Middle frontal gyrus (tissue), 1 donor: ENCODE data around the gene KIAA1755.

Experiments used
- DNase-seq: peaks from one replicate; pipeline ENCODE4 v3.0.0-alpha.2; 2015; ENCODE audit warnings: low spot score; ENCODE audit errors: extremely low spot score

The KIAA1755 gene

GRCh38 chr20:38190166-38190565 lies 70.4 kb downstream of the KIAA1755 start:
- no peak for DNase-seq

GRCh38 chr20:38187517-38187916 lies 73.0 kb downstream of the KIAA1755 start:
- DNase-seq = no peak

GRCh38 chr20:38186788-38187221 lies 73.7 kb downstream of the KIAA1755 start:
- DNase-seq = no peak

GRCh38 chr20:38184101-38184500 lies 76.4 kb downstream of the KIAA1755 start:
- DNase-seq = no peak

DNA sequence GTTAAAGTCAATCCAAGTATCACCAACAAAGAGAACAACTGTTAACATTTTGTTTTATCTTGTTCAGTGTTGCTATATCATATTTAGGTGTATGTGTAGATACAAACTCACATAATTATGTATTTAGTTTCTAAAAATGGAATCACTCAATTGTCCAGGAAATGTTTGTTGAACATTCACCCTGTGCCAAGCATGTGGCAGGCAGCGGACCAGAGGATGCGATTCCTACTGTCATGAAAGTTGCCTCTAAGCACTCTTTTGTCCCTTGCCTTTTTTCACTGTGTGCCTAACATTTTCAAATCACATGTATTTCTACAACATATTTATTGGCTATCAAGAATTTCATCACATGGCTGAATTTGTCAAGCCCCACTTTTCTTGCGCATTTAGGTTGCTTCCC lies 78.6 kb downstream of the KIAA1755 start:
- no peak for DNase-seq

DNA sequence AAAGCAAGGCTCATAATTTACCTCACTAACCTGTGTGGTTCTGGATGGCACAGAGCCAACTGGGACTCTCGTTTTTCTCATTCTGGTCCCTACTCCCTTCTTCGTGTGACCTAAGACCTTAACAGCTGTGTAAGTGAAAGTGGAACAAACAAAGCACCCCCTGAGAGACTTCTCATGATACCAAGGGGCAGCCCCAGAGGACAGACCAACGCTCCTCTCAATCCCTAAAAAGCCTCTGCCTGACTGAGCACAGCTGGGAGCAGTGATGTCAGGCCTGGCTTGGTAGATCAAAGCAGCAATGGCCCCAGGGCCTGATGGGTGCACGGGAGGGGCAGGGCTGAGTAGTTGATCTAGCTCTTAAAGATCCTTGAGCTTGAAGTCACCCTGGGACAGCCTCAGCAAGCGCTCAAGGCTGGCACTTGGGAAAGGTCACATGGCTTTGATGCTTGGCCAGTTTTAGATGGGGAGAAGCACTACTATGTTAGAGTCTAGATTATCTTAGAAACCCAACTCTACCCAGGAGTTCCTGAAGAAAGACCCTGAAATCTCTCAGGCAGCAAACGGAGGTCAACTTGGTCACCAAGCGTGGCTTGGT lies 79.2 kb downstream of the KIAA1755 start:
- no peak for DNase-seq

DNA sequence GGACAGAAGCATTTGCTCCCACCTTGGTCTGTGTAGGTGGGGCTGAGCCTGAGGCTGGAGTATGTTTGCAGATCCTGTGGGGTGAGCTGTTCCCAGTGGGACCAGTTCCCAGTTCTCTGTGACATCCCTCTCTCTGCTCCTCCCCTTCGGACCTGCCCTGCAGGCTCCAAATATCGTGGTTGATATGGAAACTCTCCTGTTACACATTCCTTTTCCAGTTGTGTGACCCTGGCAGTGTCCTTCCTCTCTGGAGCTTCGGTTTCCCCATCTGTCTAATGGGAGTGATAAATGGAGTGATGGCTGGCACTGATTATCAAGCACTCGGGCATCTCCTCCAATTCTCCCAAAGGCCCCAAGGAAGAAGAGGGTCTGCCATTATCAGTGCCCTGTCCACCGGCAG lies 79.8 kb downstream of the KIAA1755 start:
- DNase-seq = no peak

DNA sequence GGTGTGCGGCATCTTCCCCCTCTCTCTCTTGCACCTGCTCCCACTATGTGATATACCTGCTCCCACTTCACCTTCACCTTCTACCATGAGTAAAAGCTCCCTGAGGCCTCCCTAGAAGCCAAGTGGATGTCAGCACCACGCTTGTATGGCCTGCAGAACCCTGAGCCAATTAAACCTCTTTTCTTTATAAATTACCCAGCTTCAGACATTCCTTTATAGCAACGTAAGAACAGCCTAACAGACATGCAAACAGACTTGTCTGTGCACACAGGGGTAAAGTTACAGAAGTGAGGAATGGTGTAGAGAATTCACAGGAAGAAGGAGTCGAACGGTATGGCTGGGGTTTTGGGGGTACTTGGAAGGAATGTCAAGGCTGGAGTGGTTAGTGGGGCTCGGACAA lies 80.7 kb downstream of the KIAA1755 start:
- DNase-seq = no peak

DNA sequence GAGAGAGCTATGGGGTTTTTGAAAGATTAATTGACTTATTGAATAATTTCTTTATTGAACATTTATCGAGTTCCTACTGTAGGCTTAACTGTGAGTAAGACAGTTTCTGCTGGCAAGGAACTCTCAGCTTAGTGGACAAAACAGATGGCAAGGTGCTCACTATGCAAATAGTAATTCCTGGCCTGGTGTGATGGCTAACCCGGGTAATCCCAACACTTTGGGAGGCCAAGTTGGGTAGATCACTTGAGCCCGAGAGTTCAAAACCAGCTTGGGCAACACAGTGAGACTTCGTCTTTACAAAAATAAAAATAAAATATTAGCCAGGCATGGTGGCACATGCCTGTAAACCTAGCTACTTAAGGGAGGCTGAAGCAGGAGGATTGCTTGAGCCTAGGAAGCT lies 82.0 kb downstream of the KIAA1755 start:
- DNase-seq = no peak

DNA sequence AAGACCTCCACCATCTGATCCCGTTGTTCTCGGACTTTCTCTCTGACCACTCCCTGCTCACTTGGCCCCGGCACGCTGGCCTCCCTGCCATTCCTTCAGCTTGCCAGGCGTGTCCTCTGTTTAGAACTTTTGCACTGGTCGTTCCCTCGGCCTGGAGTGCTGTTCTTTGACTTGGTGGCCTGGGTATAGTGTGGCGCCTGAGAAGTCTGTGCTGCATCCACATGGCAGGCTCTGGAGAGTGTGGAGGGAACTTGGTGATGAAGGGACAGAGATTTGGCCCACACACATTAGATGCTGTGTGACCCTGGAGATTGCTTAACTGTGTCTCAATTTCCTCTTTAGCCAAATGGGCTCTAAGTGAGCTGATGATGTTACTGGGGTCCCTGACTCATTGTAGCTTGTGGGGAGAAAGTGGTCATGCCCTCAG lies 82.5 kb downstream of the KIAA1755 start:
- DNase-seq = no peak

DNA sequence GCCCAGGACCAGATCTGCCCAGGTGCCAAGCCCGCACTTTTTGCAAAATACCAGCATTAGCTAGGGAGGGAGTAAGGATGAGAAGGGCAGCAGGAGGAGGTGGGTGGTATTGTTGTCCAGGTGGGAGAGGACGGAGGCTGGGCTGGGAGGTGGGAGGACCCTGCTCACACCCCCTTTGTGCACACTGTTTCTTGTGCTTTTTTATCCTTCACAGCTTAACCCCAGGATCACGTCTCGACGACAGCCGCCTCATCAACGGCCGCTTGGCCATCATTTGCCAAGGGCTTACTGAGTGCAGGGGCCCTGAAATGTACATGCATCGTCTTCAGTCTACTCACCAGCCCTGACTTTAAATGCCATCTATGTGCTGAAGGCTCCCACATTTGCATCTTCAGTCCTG lies 83.3 kb downstream of the KIAA1755 start:
- no peak for DNase-seq

DNA sequence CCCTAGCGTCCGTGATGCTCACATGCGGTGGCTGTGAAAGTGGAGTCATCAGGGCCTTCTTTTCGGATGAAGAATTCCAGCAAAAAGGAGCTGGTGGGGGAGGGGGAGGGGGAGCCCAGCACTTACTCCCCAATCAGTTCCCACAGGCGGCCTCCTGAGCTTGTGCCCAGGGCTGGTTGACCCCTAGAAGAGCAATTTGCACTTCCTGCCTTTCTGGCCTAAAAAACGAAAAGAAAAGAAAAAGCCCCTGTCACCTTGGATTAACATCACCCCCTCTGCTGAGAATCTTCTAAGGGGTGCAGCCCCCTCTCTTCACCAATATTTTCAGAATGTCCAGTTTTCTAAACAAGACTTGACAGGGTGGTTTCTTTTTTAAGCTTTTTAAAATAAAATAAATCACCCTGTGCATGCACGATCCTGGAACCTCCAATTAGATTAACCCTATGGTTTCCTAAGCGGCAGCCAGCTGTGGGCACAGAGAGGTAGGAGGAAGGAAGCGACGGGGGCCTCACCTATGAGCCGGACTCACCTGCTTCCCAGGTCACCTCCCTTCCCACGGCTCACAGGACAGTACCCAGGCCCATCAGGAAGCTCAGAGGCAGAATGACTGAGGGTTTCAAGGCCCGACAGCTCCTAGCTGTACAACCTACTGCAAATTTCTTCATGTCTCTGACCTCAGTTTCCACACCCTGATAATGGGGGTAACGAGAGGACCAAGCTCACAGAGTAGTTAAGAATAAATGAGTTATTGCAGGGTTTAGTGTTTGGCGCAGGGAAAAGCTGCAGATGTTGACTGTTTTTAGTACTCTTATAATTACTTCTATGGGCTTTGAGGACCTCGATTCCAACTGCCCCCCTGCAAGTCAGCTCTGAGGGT lies 85.0 kb downstream of the KIAA1755 start:
- DNase-seq = no peak

DNA sequence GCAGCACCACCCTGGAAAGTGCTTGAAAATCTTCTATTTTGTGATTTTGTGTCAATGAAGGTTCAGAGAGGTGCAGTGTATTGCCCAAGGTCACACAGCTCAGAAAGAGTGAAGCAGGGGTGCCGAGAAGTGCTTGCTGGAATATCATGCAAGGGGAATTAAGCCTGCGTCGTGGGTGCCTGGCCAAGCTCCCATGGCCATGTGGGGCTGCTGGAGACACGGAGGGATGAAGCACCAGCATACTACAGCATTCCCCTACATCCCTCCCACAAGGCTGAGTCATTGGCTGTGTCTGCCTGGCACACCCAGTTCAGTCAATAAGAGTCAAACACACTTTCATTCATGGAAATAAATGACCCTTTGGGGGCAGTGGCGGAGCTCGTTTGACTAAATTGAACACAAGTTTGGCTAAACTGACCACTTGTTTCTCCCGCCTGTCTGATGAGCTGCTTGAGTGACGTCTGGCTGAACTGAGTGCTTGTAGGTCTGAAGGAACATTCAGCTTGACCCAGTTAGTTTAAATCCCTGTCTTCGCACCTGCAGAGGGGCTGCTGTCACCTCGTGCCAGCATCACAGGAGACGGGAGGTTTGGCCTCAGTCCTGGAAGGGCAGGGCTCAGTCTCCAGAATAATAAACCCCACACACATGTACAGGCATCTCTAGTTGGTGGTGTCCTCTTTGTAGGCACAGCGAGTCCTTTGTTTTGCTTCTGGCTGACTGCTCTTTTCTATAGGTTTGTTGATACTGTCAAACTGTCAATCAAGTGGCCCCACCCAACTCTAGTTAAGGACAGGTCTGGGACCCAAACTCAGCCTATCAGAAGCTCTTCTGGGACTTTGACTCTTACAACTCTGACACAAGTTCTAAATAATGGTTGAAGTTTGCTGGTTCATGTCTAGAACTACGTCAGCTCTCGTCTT lies 87.0 kb downstream of the KIAA1755 start:
- DNase-seq = no peak

GRCh38 chr20:38172408-38172807 lies 88.1 kb downstream of the KIAA1755 start:
- no peak for DNase-seq

DNA sequence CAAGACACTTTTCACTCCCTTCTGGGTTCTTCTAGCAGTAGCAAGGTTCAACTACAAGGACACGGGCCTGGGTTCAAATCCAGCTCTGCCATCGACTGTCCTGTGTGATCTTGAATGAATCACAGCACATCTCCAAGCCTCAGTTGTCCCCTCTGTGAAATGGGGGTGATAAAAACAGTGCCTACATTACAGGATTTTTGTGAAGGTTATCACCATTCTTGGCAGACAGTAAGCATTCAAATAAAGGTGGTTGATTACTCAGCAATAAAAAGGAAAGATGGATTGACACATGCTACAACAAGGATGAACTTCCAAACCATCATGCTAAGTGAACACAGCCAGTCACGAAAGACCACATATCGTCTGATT lies 88.9 kb downstream of the KIAA1755 start:
- DNase-seq = no peak

- DNase-seq = no peak
These were observed 89.5 kb downstream of the KIAA1755 start for GRCh38 chr20:38170826-38171674.

- DNase-seq = no peak
These were observed 90.2 kb downstream of the KIAA1755 start for GRCh38 chr20:38170219-38170825.

- no peak for DNase-seq
These were observed 90.8 kb downstream of the KIAA1755 start for GRCh38 chr20:38169636-38170193.

- no peak for DNase-seq
These were observed 91.5 kb downstream of the KIAA1755 start for GRCh38 chr20:38168791-38169589.
